ENCODE results near the gene IKBKE.

IKBKE gene

DNA sequence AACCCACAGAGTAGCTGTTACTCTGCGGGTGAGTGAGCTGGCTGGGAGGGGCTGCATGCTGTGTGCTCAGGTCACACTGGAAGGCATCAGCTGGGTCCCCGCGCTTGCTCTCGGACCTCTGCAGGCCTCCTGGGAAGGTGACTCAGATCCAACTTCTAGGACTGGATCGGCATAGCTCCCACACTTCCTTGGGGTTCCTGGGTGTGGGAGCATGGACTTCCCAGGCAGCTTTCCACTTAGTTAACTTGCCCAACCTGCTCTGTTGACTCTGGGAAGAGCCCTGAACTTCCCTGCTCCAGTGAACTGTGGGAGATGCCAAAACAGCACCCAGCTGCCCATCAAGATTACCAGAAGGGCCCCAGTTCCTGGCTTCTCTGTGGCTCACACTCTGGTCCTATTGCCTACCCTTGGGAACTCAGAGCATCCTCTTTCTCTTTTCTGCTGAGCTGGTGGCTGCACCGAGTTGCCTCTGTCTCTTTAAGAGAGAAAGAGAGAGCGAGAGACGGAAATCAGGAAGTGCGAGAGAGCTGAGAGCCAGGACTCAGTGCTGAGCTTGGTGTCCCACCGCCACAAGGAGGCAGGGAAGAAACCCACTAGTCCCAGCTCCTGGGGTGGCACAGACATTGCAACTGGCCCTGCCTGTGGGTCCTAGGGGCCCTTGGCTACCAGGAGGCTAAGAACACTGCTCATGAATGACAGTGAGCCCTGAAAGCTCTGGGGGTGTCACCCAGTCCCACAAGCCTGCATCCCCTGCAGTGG is at the start of gene IKBKE:
Gene IKBKE, plus strand, starts transcription at position 544 of the 759 bp plus-strand sequence. CDS start 2,752 bp downstream, outside the sequence.
- peak; percentile 20 to 52 for DNase-seq

DNA sequence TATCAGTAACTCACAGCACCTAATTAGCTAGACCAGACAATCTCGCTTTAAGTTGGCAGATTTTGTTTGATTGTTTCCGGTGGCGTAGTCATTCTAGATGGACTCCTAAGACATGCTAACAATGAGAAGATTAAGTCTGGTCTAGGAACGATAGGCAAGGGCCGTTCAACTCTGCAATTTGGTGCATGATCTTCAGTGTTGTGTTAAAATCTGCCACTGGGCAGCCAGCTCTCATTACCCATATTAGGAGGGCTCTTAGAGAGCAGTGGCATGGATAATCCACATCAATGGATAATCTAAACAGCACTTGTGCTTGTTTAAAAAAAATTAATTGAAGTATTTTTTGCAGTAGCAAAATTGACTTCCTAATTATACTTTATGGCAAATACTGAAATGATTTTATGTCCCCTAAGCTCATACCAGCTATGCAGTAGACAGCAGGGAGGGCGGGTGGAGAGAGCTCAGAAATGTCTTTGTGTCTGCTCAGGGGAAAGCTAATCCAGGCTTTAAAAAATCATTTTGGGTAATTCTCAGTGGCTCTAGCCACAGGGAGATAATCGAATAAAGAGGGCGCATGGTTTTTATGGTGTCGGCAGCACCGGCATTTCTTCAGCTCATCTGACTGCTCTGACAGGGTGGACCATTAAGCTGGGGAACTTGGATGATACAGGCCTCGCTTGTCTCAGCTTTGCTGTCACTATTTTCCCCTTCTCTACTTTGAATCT is 48.5 kb upstream of the IKBKE start:
- DNase-seq, result no peak

DNA sequence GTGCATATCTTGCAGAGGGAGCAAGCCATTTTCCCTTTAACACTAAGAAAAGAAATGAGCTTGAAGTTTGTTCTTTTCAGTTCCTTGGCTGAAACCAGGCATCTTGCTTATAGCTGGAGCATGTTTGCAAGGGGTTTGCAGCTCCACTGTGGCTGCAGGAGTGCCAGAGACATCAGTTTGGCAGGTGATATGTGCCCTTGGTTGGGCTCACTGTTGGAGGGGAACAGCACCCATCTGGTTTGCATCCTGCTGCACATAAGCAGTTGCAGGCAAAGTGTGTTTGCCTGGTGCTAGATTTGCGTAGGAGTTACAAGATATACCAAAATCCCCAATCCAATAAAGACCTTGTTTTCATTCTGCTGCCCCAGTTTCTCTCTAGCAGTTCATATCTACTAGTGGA is 47.8 kb upstream of the IKBKE start:
- no peak for DNase-seq

DNA sequence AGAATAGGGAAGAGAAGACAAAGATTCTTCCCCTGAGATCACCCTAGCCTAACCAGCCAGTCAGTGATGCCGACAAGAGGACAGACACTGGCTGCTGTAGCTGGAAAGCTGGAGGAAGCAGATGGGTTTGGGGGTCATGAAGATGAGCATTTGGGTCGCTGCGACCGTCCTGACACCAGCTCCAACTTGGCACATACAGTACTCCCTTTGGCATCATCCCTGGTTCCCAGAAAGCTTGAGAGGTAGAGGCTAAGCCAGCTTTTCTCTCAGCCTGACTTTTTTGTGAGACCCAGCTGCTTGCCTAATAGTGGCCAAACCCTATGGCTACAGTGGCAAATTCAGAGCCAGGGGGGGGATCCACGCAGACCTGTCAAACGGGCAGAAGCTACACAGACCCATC is 43.0 kb upstream of the IKBKE start:
- no peak for DNase-seq

GRCh38 chr1:206429421-206429820 is 40.9 kb upstream of the IKBKE start:
- DNase-seq, result no peak

DNA sequence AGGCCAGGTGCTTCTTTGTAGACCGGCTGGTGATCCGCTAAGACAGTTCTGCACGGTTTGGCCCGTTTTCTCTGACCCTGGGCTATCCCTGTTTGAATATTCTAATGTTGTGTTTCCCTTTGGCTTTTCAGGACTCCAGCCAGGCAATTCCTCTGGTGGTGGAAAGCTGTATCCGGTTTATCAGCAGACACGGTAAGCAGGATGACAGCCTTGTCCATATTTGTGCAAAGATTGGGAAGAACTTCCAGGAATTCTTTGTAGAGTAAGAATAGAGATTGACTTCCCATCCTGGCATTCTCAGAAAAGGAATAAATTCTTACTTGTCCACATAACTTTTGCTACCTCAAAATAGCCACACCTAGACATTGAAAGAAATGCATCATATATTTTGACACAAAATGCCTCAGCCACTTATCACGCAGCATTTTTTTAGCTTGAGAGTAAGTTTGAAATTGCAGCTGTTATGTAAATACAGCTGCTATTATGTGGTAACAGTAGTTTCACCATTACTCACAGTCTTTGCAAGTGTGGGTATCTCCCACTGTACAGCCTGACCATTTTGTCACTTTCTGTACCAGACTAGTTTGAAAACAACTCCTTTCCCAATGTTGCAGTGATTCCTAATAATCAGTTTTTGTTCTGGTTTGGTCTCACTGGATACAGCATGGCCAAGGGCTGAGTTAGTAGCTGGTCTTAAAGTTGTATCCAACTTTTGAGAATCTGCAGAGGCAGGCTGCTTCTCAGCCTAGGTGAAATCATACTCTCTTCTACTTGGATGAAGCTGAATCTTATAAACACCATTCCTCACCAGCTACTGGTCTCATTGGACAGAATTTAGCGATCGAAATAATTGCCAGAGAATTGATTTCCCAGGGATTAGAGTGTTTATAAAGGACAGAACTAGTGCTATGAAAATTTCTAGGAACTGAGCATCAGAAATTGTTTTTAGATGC is 40.0 kb upstream of the IKBKE start:
- DNase-seq, result no peak

GRCh38 chr1:206435445-206435844 is 34.8 kb upstream of the IKBKE start:
- DNase-seq, result no peak

DNA sequence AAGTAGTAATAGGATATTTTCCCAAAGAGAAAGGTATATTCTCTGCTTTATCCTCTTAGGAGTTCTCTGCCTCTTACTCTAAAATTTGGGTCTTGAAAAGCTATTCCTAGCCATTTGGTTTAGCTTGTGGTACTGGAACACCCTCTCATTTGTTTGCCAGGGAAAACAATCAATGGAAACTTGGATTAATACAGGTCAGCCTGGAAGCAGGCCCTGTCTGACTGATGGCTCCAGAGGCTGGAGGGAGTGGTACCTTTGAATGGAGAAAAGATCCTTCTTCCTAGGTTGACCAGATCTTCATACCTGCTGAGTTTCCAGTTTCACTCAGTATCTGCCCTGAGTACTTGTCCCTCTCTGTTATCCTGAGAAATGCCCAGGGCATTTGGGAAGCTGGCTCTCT is 31.7 kb upstream of the IKBKE start:
- DNase-seq, result no peak

- DNase-seq, result no peak
Measured at GRCh38 chr1:206439205-206439604, 31.1 kb upstream of the IKBKE start.

GRCh38 chr1:206441336-206441967 is 28.8 kb upstream of the IKBKE start:
- DNase-seq, result no peak

GRCh38 chr1:206442101-206442500 is 28.2 kb upstream of the IKBKE start:
- DNase-seq, result no peak

- no peak for DNase-seq
Measured at GRCh38 chr1:206445116-206445515, 25.2 kb upstream of the IKBKE start.

GRCh38 chr1:206445911-206446356 is 24.3 kb upstream of the IKBKE start:
- DNase-seq, result no peak

DNA sequence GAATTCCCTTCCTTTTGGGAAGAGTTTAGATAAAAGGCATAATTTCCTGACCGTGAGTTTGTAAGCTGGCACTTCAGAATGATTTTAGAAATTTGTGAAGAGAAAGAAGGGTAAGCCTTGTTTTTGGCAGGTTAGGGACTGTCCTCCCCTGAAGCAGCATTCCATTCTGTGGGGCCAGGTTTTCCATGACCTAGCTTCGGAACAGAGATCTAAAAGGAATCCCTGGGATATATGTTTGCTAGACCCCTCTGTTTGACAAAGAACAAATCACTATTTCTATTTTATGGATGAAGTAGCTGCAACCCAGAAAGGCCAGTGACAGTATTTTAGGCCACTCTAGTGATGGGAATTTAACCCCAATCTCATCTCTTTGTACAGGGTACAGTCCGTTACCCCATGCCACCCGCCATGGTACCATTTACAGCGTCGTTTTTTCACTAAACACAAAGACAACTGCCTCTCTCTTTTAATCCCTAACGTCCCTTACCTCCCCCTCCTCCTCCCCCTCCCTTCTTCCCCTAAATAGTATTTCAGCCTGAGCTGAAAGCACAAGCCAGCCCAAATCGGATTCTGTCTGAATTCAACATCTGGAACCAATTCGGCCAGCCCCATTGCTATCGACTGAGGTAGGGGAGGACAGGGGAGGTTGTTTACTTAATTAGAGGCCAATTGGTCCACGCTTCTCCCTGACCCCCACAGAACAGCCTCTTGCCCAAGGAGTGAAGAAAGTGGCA is 23.4 kb upstream of the IKBKE start:
- DNase-seq, result no peak

GRCh38 chr1:206447422-206447765 is 22.9 kb upstream of the IKBKE start:
- no peak for DNase-seq

GRCh38 chr1:206447792-206448191 is 22.5 kb upstream of the IKBKE start:
- DNase-seq, result no peak

DNA sequence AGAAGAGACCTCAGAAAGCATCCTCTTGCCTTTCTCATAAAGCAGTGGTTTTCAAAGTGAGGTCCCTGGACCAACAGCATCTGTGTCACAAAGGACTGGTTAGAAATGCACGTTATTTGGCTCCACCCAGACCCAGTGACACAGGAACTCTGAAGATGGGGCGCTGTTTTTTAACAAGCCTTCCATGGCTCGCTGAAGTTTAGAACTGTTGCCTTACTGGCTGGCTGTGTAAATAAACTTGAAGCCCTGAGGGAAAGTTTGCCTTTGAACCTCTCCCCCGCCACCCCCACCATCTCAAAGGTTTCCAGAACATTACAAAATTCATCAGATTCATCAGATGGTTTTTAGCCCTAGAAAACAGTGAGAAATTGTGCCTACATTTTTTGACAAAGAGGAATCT is 21.8 kb upstream of the IKBKE start:
- no peak for DNase-seq

DNA sequence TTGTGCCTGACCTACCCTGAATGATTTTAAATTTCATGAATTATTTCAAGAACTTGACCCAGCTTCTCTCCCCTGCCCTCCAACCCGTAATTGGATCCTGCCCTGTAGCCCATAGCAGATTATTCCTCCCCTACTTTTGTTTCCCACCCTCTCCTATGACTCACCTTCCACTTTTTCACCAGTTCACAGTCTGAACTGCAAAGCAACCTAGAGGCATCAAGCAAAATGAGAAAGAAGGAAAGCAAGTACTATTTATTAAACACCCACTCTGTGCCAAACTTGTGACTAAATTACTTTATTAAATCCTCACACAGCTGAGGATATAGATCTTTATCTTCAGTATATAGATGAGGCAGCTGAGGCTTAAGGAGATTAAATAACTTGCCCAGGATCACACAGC is 20.7 kb upstream of the IKBKE start:
- DNase-seq, result no peak

GRCh38 chr1:206450281-206450680 is 20.0 kb upstream of the IKBKE start:
- DNase-seq, result no peak

DNA sequence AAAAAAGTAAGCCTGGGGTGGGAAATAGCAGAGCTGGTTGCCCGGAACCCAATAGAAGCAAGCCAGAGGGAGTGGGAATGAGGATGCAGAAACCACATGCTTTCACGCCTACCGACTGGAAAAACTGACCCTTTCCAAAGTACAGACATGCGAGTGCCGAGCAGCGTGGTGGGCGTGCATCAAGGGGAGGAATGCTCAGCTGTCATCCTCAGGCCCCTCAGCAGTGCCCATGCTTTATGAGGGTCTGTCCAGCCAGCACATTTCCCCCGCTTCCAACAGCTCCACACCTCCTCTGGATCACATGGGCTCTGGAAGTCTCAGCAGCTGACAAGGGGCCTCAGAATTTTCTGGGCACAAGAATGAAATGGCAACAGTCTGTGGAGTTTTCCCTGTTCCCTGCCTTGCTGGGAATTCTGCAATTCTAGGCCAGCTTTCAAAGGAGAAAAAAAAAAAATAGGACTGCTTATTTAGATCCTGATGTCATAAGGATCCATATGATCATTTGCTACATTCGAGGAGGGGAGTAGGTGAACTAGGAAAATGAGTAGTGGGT is 19.1 kb upstream of the IKBKE start:
- no peak for DNase-seq

DNA sequence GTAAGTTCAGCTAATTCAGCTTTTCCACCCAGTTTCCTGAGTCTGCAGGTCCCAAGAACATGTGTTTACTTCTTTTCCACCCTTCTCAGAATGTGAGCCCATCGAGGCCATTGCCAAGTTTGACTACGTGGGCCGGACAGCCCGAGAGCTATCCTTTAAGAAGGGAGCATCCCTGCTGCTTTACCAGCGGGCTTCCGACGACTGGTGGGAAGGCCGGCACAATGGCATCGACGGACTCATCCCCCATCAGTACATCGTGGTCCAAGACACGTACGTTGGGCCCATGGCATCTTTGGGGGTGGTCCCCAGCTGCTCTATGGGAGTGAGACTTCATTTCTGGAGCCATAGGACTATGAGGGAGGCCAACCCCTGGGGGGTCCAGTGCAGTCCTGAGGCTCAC is 17.2 kb upstream of the IKBKE start:
- no peak for DNase-seq

DNA sequence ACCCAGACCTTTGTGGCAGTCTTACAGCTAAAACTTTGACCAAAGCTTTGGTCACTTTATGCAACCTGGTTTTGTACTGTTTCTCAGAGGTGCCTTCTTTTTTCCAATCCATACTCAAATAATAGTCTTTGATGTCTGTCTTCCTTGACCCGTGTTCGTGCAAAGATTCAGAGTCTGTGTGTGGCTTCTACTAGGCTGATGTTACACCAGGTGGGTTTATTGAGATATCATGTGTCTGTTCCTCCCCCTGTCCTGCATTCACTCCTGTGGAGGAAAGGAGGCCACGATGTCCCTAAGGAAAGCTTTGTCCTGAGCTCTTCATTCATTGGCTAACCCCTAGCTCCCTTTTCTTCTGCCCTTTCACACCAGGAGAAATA is 15.0 kb upstream of the IKBKE start:
- DNase-seq, result no peak

Data from SHP77 (cell line).